ENCODE measurements around the gene INO80E.

- TF ChIP-seq ZFP3 (CRISPR knock-in tag; IDR thresholded peaks at IDR 0.05), result no peak
- no peak for TF ChIP-seq CSDC2 (CRISPR knock-in tag; IDR thresholded peaks at IDR 0.05)
- no peak for TF ChIP-seq POU6F1 (CRISPR knock-in tag; IDR thresholded peaks at IDR 0.05; ENCODE audit: borderline replicate concordance, low read depth)
- TF ChIP-seq CREB5 (CRISPR knock-in tag; IDR thresholded peaks at IDR 0.05; ENCODE audit: low read depth), result no peak
- TF ChIP-seq PATZ1 (CRISPR knock-in tag; IDR thresholded peaks at IDR 0.05; ENCODE audit: borderline replicate concordance), result no peak
- TF ChIP-seq CSRNP3 (CRISPR knock-in tag; IDR thresholded peaks at IDR 0.05), result no peak
- no peak for TF ChIP-seq RARB (CRISPR knock-in tag; IDR thresholded peaks at IDR 0.05)
- no peak for TF ChIP-seq TSHZ2 (CRISPR knock-in tag; IDR thresholded peaks at IDR 0.05)
- TF ChIP-seq TOX (CRISPR knock-in tag; IDR thresholded peaks at IDR 0.05; ENCODE audit: borderline replicate concordance), result no peak
- no peak for TF ChIP-seq ARNTL (CRISPR knock-in tag; IDR thresholded peaks at IDR 0.05; ENCODE audit: borderline replicate concordance, low read depth)
- TF ChIP-seq ZFP30 (CRISPR knock-in tag; IDR thresholded peaks at IDR 0.05), result no peak
- TF ChIP-seq TCF4 (CRISPR knock-in tag; IDR thresholded peaks at IDR 0.05; ENCODE audit: borderline replicate concordance), result no peak
- no peak for TF ChIP-seq ZNF8 (CRISPR knock-in tag; IDR thresholded peaks at IDR 0.05)
- no peak for TF ChIP-seq PPARA (CRISPR knock-in tag; IDR thresholded peaks at IDR 0.05; ENCODE audit: borderline replicate concordance)
Observed at GRCh38 chr16:30004424-30004776, 8.4 kb downstream of the INO80E start.
